H1 (cell line): ENCODE data around the gene WDR91. TPM values are rescaled to one million over a fixed set of nuclear protein-coding genes. Genes with fewer than 3 reads are reported as not detected.

ENCODE experiments used
- CTCF ChIA-PET: fragments of 300-600 bp; sonication (Branson Sonifier 250); formaldehyde crosslinking; loops from one replicate; lab custom pipeline; 2021; ENCODE audit not compliant: partially characterized antibody; lab: Charles Lee
- POLR2A ChIA-PET: fragments of 300-600 bp; sonication (Branson Sonifier 250); formaldehyde crosslinking; loops from one replicate; lab custom pipeline; 2021; ENCODE audit warnings: inconsistent platforms; ENCODE audit not compliant: partially characterized antibody; lab: Charles Lee
- DNase-seq, 2 experiments: peaks; one replicate each; pipeline versions ENCODE4 v3.0.0 to v3.0.0-alpha.2; 2010 to 2022; ENCODE audit warnings: low spot score in 2 of 2, low read depth in 1 of 2, mixed read lengths in 1 of 2
- FAIRE-seq: peaks from 2 replicates; lab custom pipeline; 2011; peaks lifted over from hg19 to GRCh38; lab: Jason Lieb, UNC
- H2AFZ ChIP-seq: 2 replicates; pipeline ENCODE4 v1.8.1; 2012; ENCODE audit warnings: low read length, inconsistent platforms
- H2AK5ac ChIP-seq: 2 replicates; pipeline ENCODE4 v1.6.1; 2013; ENCODE audit warnings: low read depth, low read length
- H2BK120ac ChIP-seq: replicated peaks from 2 replicates; pipeline ENCODE3; 2013; ENCODE audit warnings: low read depth, low read length, inconsistent platforms
- H2BK12ac ChIP-seq: 2 replicates; pipeline ENCODE4 v1.6.1; 2013; ENCODE audit warnings: low read depth, low read length
- H2BK15ac ChIP-seq: 2 replicates; pipeline ENCODE4 v1.6.1; 2013; ENCODE audit warnings: low read length
- H2BK20ac ChIP-seq: 2 replicates; pipeline ENCODE4 v1.6.1; 2013; ENCODE audit warnings: low read length
- H2BK5ac ChIP-seq: 2 replicates; pipeline ENCODE4 v1.6.1; 2013; ENCODE audit warnings: low read depth, low read length
- H3K14ac ChIP-seq: 2 replicates; pipeline ENCODE4 v1.6.1; 2013; ENCODE audit warnings: inconsistent platforms; ENCODE audit not compliant: insufficient read length
- H3K18ac ChIP-seq: 2 replicates; pipeline ENCODE4 v1.6.1; 2013; ENCODE audit warnings: low read length; ENCODE audit errors: extremely low read depth
- H3K23ac ChIP-seq: 2 replicates; pipeline ENCODE4 v1.6.1; 2013; ENCODE audit warnings: inconsistent platforms; ENCODE audit not compliant: insufficient read length
- H3K23me2 ChIP-seq: 2 replicates; pipeline ENCODE4 v1.6.1; 2013; ENCODE audit warnings: low read depth, low read length
- H3K27ac ChIP-seq: 2 replicates; pipeline ENCODE4 v1.6.1; 2011; ENCODE audit warnings: low read depth, low read length, inconsistent platforms
- H3K27me3 ChIP-seq, 4 experiments: replicated peaks in 1 of 4; 1 replicate in 1 of 4; 2 replicates in 3 of 4; pipeline versions ENCODE4 v1.6.1 to v1.8.1; 2011 to 2013; ENCODE audit warnings: low read length in 3 of 4, mild to moderate bottlenecking in 3 of 4, inconsistent platforms in 2 of 4, mixed read lengths in 2 of 4, moderate library complexity in 1 of 4; ENCODE audit not compliant: control insufficient read depth in 3 of 4, insufficient read depth in 3 of 4; ENCODE audit errors: extremely low read depth in 1 of 4
- H3K36me3 ChIP-seq, 4 experiments: 2 replicates each; pipeline versions ENCODE4 v1.6.1 to v1.8.1; 2011 to 2013; ENCODE audit warnings: mild to moderate bottlenecking in 4 of 4, low read length in 3 of 4, moderate library complexity in 2 of 4, control low read depth in 1 of 4, inconsistent platforms in 1 of 4; ENCODE audit not compliant: insufficient read depth in 4 of 4, control insufficient read depth in 2 of 4
- H3K4ac ChIP-seq: replicated peaks from 2 replicates; pipeline ENCODE3; 2013; ENCODE audit warnings: low read length, low read depth, mixed read lengths, inconsistent platforms; ENCODE audit not compliant: insufficient read length
- H3K4me1 ChIP-seq, 4 experiments: replicated peaks in 1 of 4; 1 replicate in 1 of 4; 2 replicates in 3 of 4; pipeline versions ENCODE4 v1.6.1 to v1.8.1; 2011 to 2013; ENCODE audit warnings: low read length in 3 of 4, inconsistent platforms in 2 of 4, mixed read lengths in 1 of 4; ENCODE audit not compliant: insufficient read depth in 4 of 4, control insufficient read depth in 3 of 4
- H3K4me2 ChIP-seq, 2 experiments: 2 replicates each; pipeline versions ENCODE4 v1.6.1 to v1.8.1; 2011 to 2013; ENCODE audit warnings: low read depth in 2 of 2, low read length in 2 of 2, control low read depth in 1 of 2, inconsistent platforms in 1 of 2, mild to moderate bottlenecking in 1 of 2; ENCODE audit not compliant: insufficient read depth in 1 of 2
- H3K4me3 ChIP-seq, 4 experiments: fragments of 200-600, 300-600 bp in 1 of 4; sonication (generic), shearing (Covaris generic), sonication (Bioruptor Twin) in 1 of 4; 2 replicates each; pipeline versions ENCODE4 v1.5.1 to v1.8.1; 2011 to 2016; ENCODE audit warnings: low read length in 4 of 4, low read depth in 3 of 4, control low read depth in 2 of 4, inconsistent platforms in 2 of 4, mild to moderate bottlenecking in 2 of 4, mixed read lengths in 1 of 4, moderate library complexity in 1 of 4; ENCODE audit not compliant: insufficient read depth in 2 of 4; ENCODE audit errors: extremely low read depth in 1 of 4
- H3K56ac ChIP-seq: replicated peaks from 2 replicates; pipeline ENCODE3; 2013; ENCODE audit warnings: low read depth, mild to moderate bottlenecking, mixed read lengths, low read length, inconsistent platforms; ENCODE audit not compliant: insufficient read length
- H3K79me1 ChIP-seq: 2 replicates; pipeline ENCODE4 v1.6.1; 2013; ENCODE audit warnings: low read depth, low read length, control low read depth
- H3K79me2 ChIP-seq, 2 experiments: 2 replicates each; pipeline versions ENCODE4 v1.6.1 to v1.8.1; 2012 to 2013; ENCODE audit warnings: low read length in 2 of 2, mild to moderate bottlenecking in 2 of 2, inconsistent platforms in 1 of 2; ENCODE audit not compliant: insufficient read depth in 2 of 2, control insufficient read depth in 1 of 2
- H3K9ac ChIP-seq, 4 experiments: replicated peaks in 1 of 4; 1 replicate in 1 of 4; 2 replicates in 3 of 4; pipeline versions ENCODE4 v1.6.1 to v1.8.1; 2011 to 2013; ENCODE audit warnings: low read depth in 3 of 4, low read length in 3 of 4, control low read depth in 2 of 4, mild to moderate bottlenecking in 2 of 4, moderate library complexity in 2 of 4, inconsistent platforms in 1 of 4; ENCODE audit errors: extremely low read depth in 1 of 4
- H3K9me3 ChIP-seq, 2 experiments: 2 replicates each; pipeline versions ENCODE4 v1.6.1 to v1.8.1; 2012 to 2013; ENCODE audit warnings: mild to moderate bottlenecking in 2 of 2, moderate library complexity in 2 of 2, control low read depth in 1 of 2, inconsistent platforms in 1 of 2, low read depth in 1 of 2, low read length in 1 of 2, mixed read lengths in 1 of 2; ENCODE audit not compliant: insufficient read depth in 2 of 2
- H4K20me1 ChIP-seq, 2 experiments: replicated peaks in 1 of 2; 2 replicates each; pipeline versions ENCODE3 to v1.8.1; 2011 to 2013; ENCODE audit warnings: inconsistent platforms in 2 of 2, low read length in 2 of 2, mild to moderate bottlenecking in 1 of 2; ENCODE audit not compliant: insufficient read depth in 2 of 2, control insufficient read depth in 1 of 2
- H4K5ac ChIP-seq: 2 replicates; pipeline ENCODE4 v1.6.1; 2013; ENCODE audit warnings: low read length, low read depth, mixed read lengths, inconsistent platforms; ENCODE audit not compliant: insufficient read length
- H4K8ac ChIP-seq: 2 replicates; pipeline ENCODE4 v1.8.0; 2013; ENCODE audit warnings: mild to moderate bottlenecking, moderate library complexity, low read length, inconsistent platforms; ENCODE audit not compliant: insufficient read depth; ENCODE audit errors: extremely low read depth
- H4K91ac ChIP-seq: replicated peaks from 2 replicates; pipeline ENCODE3; 2013; ENCODE audit warnings: low read length, mixed read lengths, inconsistent platforms; ENCODE audit not compliant: insufficient read length
- E2F6 ChIP-seq: IDR thresholded peaks from 2 replicates; pipeline ENCODE4 v1.6.1; 2012; ENCODE audit warnings: inconsistent platforms
- GABPA ChIP-seq: IDR thresholded peaks from 2 replicates; pipeline ENCODE4 v1.6.1; 2011; ENCODE audit warnings: mild to moderate bottlenecking, low read length, moderate library complexity, borderline replicate concordance; ENCODE audit not compliant: insufficient read depth
- POU5F1 ChIP-seq: IDR thresholded peaks from 2 replicates; pipeline ENCODE4 v1.6.1; 2011; ENCODE audit warnings: low read depth, mild to moderate bottlenecking, low read length, moderate library complexity
- SIN3A ChIP-seq, 2 experiments: IDR thresholded peaks in 1 of 2; conservative IDR thresholded peaks in 1 of 2; 2 replicates each; pipeline ENCODE4 v1.6.1; 2011 to 2012; ENCODE audit warnings: low read length in 2 of 2, improper control_type of control experiment in 1 of 2, low read depth in 1 of 2, mild to moderate bottlenecking in 1 of 2
- TBP ChIP-seq: IDR thresholded peaks from 2 replicates; pipeline ENCODE4 v1.6.1; 2011; ENCODE audit warnings: low read depth, low read length, improper control_type of control experiment
- TEAD4 ChIP-seq: IDR thresholded peaks from 2 replicates; pipeline ENCODE4 v1.6.1; 2012; ENCODE audit warnings: low read depth, low read length, inconsistent platforms, mixed read lengths
- YY1 ChIP-seq: IDR thresholded peaks from 2 replicates; pipeline ENCODE4 v1.6.1; 2011; ENCODE audit warnings: low read depth, mild to moderate bottlenecking, low read length
- ZNF274 ChIP-seq: IDR thresholded peaks from 2 replicates; pipeline ENCODE4 v1.7.0; 2012; ENCODE audit warnings: low read length, borderline replicate concordance; ENCODE audit errors: extremely low read depth
- WGBS, 2 experiments: shearing (Covaris generic) in 1 of 2; methylation state at CpG; one replicate each; pipeline versions ENCODE4 v1.1.6 to v1.1.7; 2013 to 2015; ENCODE audit warnings: low lambda C conversion rate in 2 of 2, mixed read lengths in 2 of 2, inconsistent platforms in 1 of 2, low coverage in 1 of 2, missing lambda C conversion rate in 1 of 2; ENCODE audit not compliant: insufficient replicate concordance in 2 of 2, insufficient coverage in 1 of 2, insufficient read length in 1 of 2; ENCODE audit errors: extremely low coverage in 1 of 2, missing lambda C conversion rate in 1 of 2; 5-methylcytosine and 5-hydroxymethylcytosine counted together
- polyA plus RNA-seq, 7 experiments: library from polyadenylated mRNA; depleted of rRNA in 3 of 7; stranded (reverse) in 5 of 7; unstranded in 2 of 7; fragments of >200 nt in 5 of 7; fragments of 200-250 nt in 2 of 7; gene quantifications; 1 replicate in 5 of 7; 2 replicates in 1 of 7; 4 replicates in 1 of 7; pipeline versions ENCODE4 v1.2.1 to v1.2.3, GENCODE V29; 2011 to 2013; ENCODE audit warnings: missing spikeins in 2 of 7, mixed read lengths in 2 of 7
- total RNA-seq: library from RNA; stranded (reverse); fragmentation: NEBNext Ultra II Directional; extraction: Animal tissue kit (Norgen Biotek cat#: 25700); gene quantifications from 2 replicates; pipeline ENCODE4 v1.2.1, GENCODE V29; 2021

WDR91 gene
- total and polyA plus RNA-seq, 2 of the 8 experiments (the other 6 are each of a cell fraction or from before 2014, with no cell fraction given): 8.2 to 14.7 TPM

- Histone ChIP-seq H4K91ac (no peak overlapping the region), H3K9ac (no peak overlapping the region), H3K18ac (no peak overlapping the region; the same call in 1 of the 2 replicates), H4K5ac (no peak overlapping the region), H3K27me3 (no peaks in the 10 kb centered on the region), H2AK5ac (no peak overlapping the region), H3K4ac (no peak overlapping the region), H3K9me3 (peaks cover 10 to 16% of the 10 kb centered on the region in 2 experiments), H2BK20ac (no peak overlapping the region), H2BK5ac (no peak overlapping the region), H3K14ac (no peak overlapping the region), H3K23me2 (no peaks in the 10 kb centered on the region), H2AFZ (no peak overlapping the region), H3K36me3 (peaks cover 0 to 2% (median under 1%) of the 10 kb centered on the region in 4 experiments; a peak in 2 of 8 replicates), H2BK15ac (no peak overlapping the region), H4K20me1 (no peaks in the 10 kb centered on the region), H3K79me1 (no peaks in the 10 kb centered on the region), H4K8ac (no peak overlapping the region), H3K23ac (no peak overlapping the region), H2BK120ac (no peak overlapping the region), H3K79me2 (no peaks in the 10 kb centered on the region), H3K27ac (no peak overlapping the region), H3K56ac (no peak overlapping the region), H3K4me2 (no peak overlapping the region), H3K4me3 (no peak overlapping the region), H2BK12ac (no peak overlapping the region; the same call in 1 of the 2 replicates), H3K4me1 (peaks cover 0 to 8% (median 4%) of the 10 kb centered on the region in 4 experiments; a peak in 4 of 7 replicates)
- no peak for DNase-seq
- POLR2A ChIA-PET: no interaction called here
- CTCF ChIA-PET: interaction anchor here (1.0 kb wide), 1 partner anchor 12 kb away, joined by 5 read pairs; no protein-coding TSS in a partner anchor
- FAIRE-seq: no peak
- 86% methylated on average over 6 of the region's 6 CpGs; no CpG with 5 or more reads in 1 of the 2 experiments for WGBS, 2 experiments
- TF ChIP-seq TEAD4 (no peak), YY1 (no peak), POU5F1 (no peak), ZNF274 (no peak), TBP (no peak), SIN3A (conservative IDR thresholded peaks at IDR 0.05 in 1 of 2, IDR thresholded peaks at IDR 0.05 in 1 of 2; ENCODE audit: low read depth in 1 of 2, low read length in 2 of 2) (no peak), GABPA (no peak), E2F6 (no peak)
Observed at GRCh38 chr7:135175931-135176330, 35.4 kb downstream of the WDR91 start.
